NCI-H1436 (cell line): ENCODE results near the gene AEBP1.

Experiments
- DNase-seq: peaks from one replicate; lab custom pipeline; 2025; lab: John Stamatoyannopoulos, UW

The AEBP1 gene

GRCh38 chr7:44104860-44105771, 971 bp downstream of the AEBP1 start:
- DNase-seq = no peak

- DNase-seq = no peak
Measured at GRCh38 chr7:44105832-44106231, 1.7 kb downstream of the AEBP1 start.

- DNase-seq = no peak
Measured at GRCh38 chr7:44106311-44107065, 2.3 kb downstream of the AEBP1 start.

GRCh38 chr7:44107116-44107960, 3.2 kb downstream of the AEBP1 start:
- DNase-seq = no peak

- DNase-seq = no peak
Measured at GRCh38 chr7:44107961-44108767, 4.0 kb downstream of the AEBP1 start.

- no peak for DNase-seq
Measured at GRCh38 chr7:44108768-44109750, 4.9 kb downstream of the AEBP1 start.

- no peak for DNase-seq
Measured at GRCh38 chr7:44109991-44110390, 5.8 kb downstream of the AEBP1 start.

- no peak for DNase-seq
Measured at GRCh38 chr7:44110719-44111635, 6.8 kb downstream of the AEBP1 start.

- DNase-seq = no peak
Measured at GRCh38 chr7:44111761-44112160, 7.6 kb downstream of the AEBP1 start.

GRCh38 chr7:44112231-44112996, 8.3 kb downstream of the AEBP1 start:
- DNase-seq = no peak

GRCh38 chr7:44112997-44113763, 9.0 kb downstream of the AEBP1 start:
- DNase-seq = no peak

GRCh38 chr7:44113764-44114354, 9.7 kb downstream of the AEBP1 start:
- no peak for DNase-seq

- DNase-seq = no peak
Measured at GRCh38 chr7:44114586-44115310, 10.6 kb downstream of the AEBP1 start.

GRCh38 chr7:44116087-44116788, 12.1 kb downstream of the AEBP1 start:
- DNase-seq = no peak

GRCh38 chr7:44116789-44117666, 12.9 kb downstream of the AEBP1 start:
- DNase-seq = no peak
